GM23338 (cell line): ENCODE results near the gene SEC63.

ENCODE experiments used
- CREB1 ChIP-seq: fragments of 250-450 bp; sonication (Bioruptor Pico); IDR thresholded peaks from 2 replicates; pipeline ENCODE4 v1.5.0; 2020; ENCODE audit warnings: low read depth, mild to moderate bottlenecking, moderate library complexity
- ETS1 ChIP-seq: IDR thresholded peaks from 2 replicates; pipeline ENCODE4 v1.6.1; 2016; ENCODE audit warnings: antibody characterized with exemption
- EZH2 ChIP-seq: fragments of 200-600 bp; sonication (generic); IDR thresholded peaks from one replicate; pipeline ENCODE4 v1.8.0; 2017; ENCODE audit warnings: antibody characterized with exemption, mild to moderate bottlenecking, low read depth; ENCODE audit not compliant: unreplicated experiment
- EZH2phosphoT487 ChIP-seq: fragments of 200-600 bp; sonication (generic); IDR thresholded peaks from one replicate; pipeline ENCODE4 v1.8.1; 2018; ENCODE audit warnings: antibody characterized with exemption; ENCODE audit not compliant: unreplicated experiment
- JUNB ChIP-seq: IDR thresholded peaks from one replicate; pipeline ENCODE4 v1.6.1; 2016; ENCODE audit warnings: antibody characterized with exemption; ENCODE audit not compliant: unreplicated experiment
- NANOG ChIP-seq: IDR thresholded peaks from 2 replicates; pipeline ENCODE4 v1.6.1; 2016; ENCODE audit warnings: antibody characterized with exemption, borderline replicate concordance
- POLR2AphosphoS5 ChIP-seq: IDR thresholded peaks from 2 replicates; pipeline ENCODE4 v1.6.1; 2016; ENCODE audit warnings: antibody characterized with exemption, low read depth
- REST ChIP-seq: IDR thresholded peaks from one replicate; pipeline ENCODE4 v1.6.1; 2018; ENCODE audit warnings: antibody characterized with exemption; ENCODE audit not compliant: unreplicated experiment
- STAT1 ChIP-seq: IDR thresholded peaks from one replicate; pipeline ENCODE4 v1.6.1; 2016; ENCODE audit warnings: antibody characterized with exemption; ENCODE audit not compliant: unreplicated experiment
- ZNF114 ChIP-seq: fragments of 250-450 bp; sonication (Bioruptor Pico); IDR thresholded peaks from 2 replicates; pipeline ENCODE4 v1.5.0; 2020; ENCODE audit warnings: mild to moderate bottlenecking, moderate library complexity
- ZNF331 ChIP-seq: fragments of 250-450 bp; sonication (Bioruptor Pico); IDR thresholded peaks from 2 replicates; pipeline ENCODE4 v1.5.0; 2020; ENCODE audit warnings: low read depth, mild to moderate bottlenecking, moderate library complexity
- ZNF462 ChIP-seq: fragments of 250-450 bp; sonication (Bioruptor Pico); IDR thresholded peaks from 2 replicates; pipeline ENCODE4 v1.5.0; 2020; ENCODE audit warnings: mild to moderate bottlenecking, moderate library complexity
- TF ChIP-seq, protein P1 (sequence below), 2 experiments: fragments of 200-600 bp in 1 of 2; sonication (generic) in 1 of 2; conservative IDR thresholded peaks; 2 replicates each; pipeline versions ENCODE4 v1.5.1 to v1.6.1; 2016 to 2017; ENCODE audit warnings: antibody characterized with exemption in 2 of 2, low read depth in 2 of 2, mild to moderate bottlenecking in 2 of 2, moderate library complexity in 1 of 2

GRCh38 chr6:107846262-107846795, 111.7 kb downstream of the SEC63 start:
- TF ChIP-seq, protein P1, sequence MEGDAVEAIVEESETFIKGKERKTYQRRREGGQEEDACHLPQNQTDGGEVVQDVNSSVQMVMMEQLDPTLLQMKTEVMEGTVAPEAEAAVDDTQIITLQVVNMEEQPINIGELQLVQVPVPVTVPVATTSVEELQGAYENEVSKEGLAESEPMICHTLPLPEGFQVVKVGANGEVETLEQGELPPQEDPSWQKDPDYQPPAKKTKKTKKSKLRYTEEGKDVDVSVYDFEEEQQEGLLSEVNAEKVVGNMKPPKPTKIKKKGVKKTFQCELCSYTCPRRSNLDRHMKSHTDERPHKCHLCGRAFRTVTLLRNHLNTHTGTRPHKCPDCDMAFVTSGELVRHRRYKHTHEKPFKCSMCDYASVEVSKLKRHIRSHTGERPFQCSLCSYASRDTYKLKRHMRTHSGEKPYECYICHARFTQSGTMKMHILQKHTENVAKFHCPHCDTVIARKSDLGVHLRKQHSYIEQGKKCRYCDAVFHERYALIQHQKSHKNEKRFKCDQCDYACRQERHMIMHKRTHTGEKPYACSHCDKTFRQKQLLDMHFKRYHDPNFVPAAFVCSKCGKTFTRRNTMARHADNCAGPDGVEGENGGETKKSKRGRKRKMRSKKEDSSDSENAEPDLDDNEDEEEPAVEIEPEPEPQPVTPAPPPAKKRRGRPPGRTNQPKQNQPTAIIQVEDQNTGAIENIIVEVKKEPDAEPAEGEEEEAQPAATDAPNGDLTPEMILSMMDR (conservative IDR thresholded peaks at IDR 0.05; ENCODE audit: low read depth in 2 of 2) = no peak
- TF ChIP-seq POLR2AphosphoS5 (no peak), REST (no peak), EZH2 (no peak), EZH2phosphoT487 (no peak), ZNF331 (CRISPR knock-in tag) (no peak), JUNB (no peak), ETS1 (no peak), ZNF114 (CRISPR knock-in tag) (no peak), CREB1 (CRISPR knock-in tag) (no peak), NANOG (no peak), STAT1 (no peak), ZNF462 (CRISPR knock-in tag) (no peak)
